Neural cell (in vitro differentiated cells): Measurements from ENCODE around the gene SKI. TPM values are rescaled to one million over a fixed set of nuclear protein-coding genes. Genes with fewer than 3 reads are reported as not detected.

Experiments used
- H2AFZ ChIP-seq: fragments of 200-600, 300-800 bp; sonication (generic), shearing (Covaris generic); 2 replicates; pipeline ENCODE4 v1.6.0; 2014; ENCODE audit warnings: low read depth, mild to moderate bottlenecking, antibody characterized with exemption, low read length, moderate library complexity
- H3F3A ChIP-seq: fragments of 200-600 bp; shearing (Covaris generic); 2 replicates; pipeline ENCODE4 v1.6.1; 2016; ENCODE audit warnings: mild to moderate bottlenecking, moderate library complexity, mixed read lengths, antibody characterized with exemption, low read length; ENCODE audit not compliant: insufficient read depth, poor library complexity, severe bottlenecking
- H3K27ac ChIP-seq: fragments of 200-600, 300-800 bp; sonication (generic), shearing (Covaris generic); 2 replicates; pipeline ENCODE4 v1.5.1; 2014; ENCODE audit warnings: mild to moderate bottlenecking, low read length, moderate library complexity
- H3K27me3 ChIP-seq: fragments of 300-800, 200-600 bp; sonication (generic), shearing (Covaris generic); 2 replicates; pipeline ENCODE4 v1.6.0; 2014; ENCODE audit warnings: mild to moderate bottlenecking, low read depth, low read length, moderate library complexity; ENCODE audit not compliant: insufficient read depth
- H3K36me3 ChIP-seq: fragments of 300-800, 200-600 bp; sonication (generic), shearing (Covaris generic); 2 replicates; pipeline ENCODE4 v1.5.1; 2014; ENCODE audit warnings: mild to moderate bottlenecking, antibody characterized with exemption, low read length, moderate library complexity; ENCODE audit not compliant: insufficient read depth
- H3K4me2 ChIP-seq: fragments of 300-800, 200-600 bp; sonication (generic), shearing (Covaris generic); 2 replicates; pipeline ENCODE4 v1.6.0; 2014; ENCODE audit warnings: mild to moderate bottlenecking, low read length
- H3K4me3 ChIP-seq: fragments of 300-800, 200-600 bp; sonication (generic), shearing (Covaris generic); 2 replicates; pipeline ENCODE4 v1.5.1; 2014; ENCODE audit warnings: mild to moderate bottlenecking, low read length, moderate library complexity
- H3K79me2 ChIP-seq: fragments of 200-600 bp; shearing (Covaris generic); replicated peaks from 2 replicates; pipeline ENCODE4 v1.6.0; 2014; ENCODE audit warnings: mild to moderate bottlenecking, low read length, moderate library complexity; ENCODE audit not compliant: insufficient read depth
- H3K9ac ChIP-seq: fragments of 300-800, 200-600 bp; sonication (generic), shearing (Covaris generic); 2 replicates; pipeline ENCODE4 v1.6.1; 2016; ENCODE audit warnings: mild to moderate bottlenecking, low read length, mixed read lengths
- H3K9me2 ChIP-seq: fragments of 200-600 bp; shearing (Covaris generic); 2 replicates; pipeline ENCODE4 v1.6.1; 2016; ENCODE audit warnings: mild to moderate bottlenecking, low read length, mixed read lengths; ENCODE audit not compliant: insufficient read depth
- H3K9me3 ChIP-seq: fragments of 200-600, 300-800 bp; sonication (generic), shearing (Covaris generic); 2 replicates; pipeline ENCODE4 v1.6.1; 2016; ENCODE audit warnings: mild to moderate bottlenecking, mixed run types, low read length, moderate library complexity, mixed read lengths
- H4K20me1 ChIP-seq: fragments of 200-600 bp; shearing (Covaris generic); 2 replicates; pipeline ENCODE4 v1.6.1; 2016; ENCODE audit warnings: mild to moderate bottlenecking, mixed run types; ENCODE audit not compliant: insufficient read depth
- EP300 ChIP-seq: fragments of 450-650 bp; conservative IDR thresholded peaks from 2 replicates; pipeline ENCODE4 v1.6.1; 2014; ENCODE audit warnings: antibody characterized with exemption, mild to moderate bottlenecking, moderate library complexity; ENCODE audit not compliant: poor library complexity, severe bottlenecking
- EZH2 ChIP-seq: fragments of 200-600, 300-800 bp; shearing (Covaris generic), sonication (generic); IDR thresholded peaks from 2 replicates; pipeline ENCODE4 v1.6.1; 2014; ENCODE audit warnings: antibody characterized with exemption, low read length, borderline replicate concordance, mild to moderate bottlenecking; ENCODE audit not compliant: insufficient read depth, poor library complexity, severe bottlenecking
- MXI1 ChIP-seq: fragments of 450-650 bp; conservative IDR thresholded peaks from 2 replicates; pipeline ENCODE4 v1.6.1; 2014; ENCODE audit warnings: antibody characterized with exemption, mild to moderate bottlenecking; ENCODE audit not compliant: poor library complexity, severe bottlenecking
- POLR2AphosphoS5 ChIP-seq: IDR thresholded peaks from 2 replicates; pipeline ENCODE4 v1.6.1; 2012
- RAD21 ChIP-seq: fragments of 450-650 bp; conservative IDR thresholded peaks from 2 replicates; pipeline ENCODE4 v1.6.1; 2014; ENCODE audit warnings: antibody characterized with exemption, mild to moderate bottlenecking, moderate library complexity
- REST ChIP-seq: IDR thresholded peaks from 2 replicates; pipeline ENCODE4 v1.6.1; 2012; ENCODE audit warnings: borderline replicate concordance
- SMC3 ChIP-seq: fragments of 450-650 bp; conservative IDR thresholded peaks from 2 replicates; pipeline ENCODE4 v1.6.1; 2014; ENCODE audit warnings: antibody characterized with exemption, mild to moderate bottlenecking, moderate library complexity; ENCODE audit not compliant: poor library complexity
- TAF1 ChIP-seq: IDR thresholded peaks from 2 replicates; pipeline ENCODE4 v1.6.1; 2012; ENCODE audit warnings: low read depth
- polyA plus RNA-seq: library from polyadenylated mRNA; depleted of rRNA; stranded (reverse); fragments of >200 nt; gene quantifications from 2 replicates; pipeline ENCODE4 v1.2.3, GENCODE V29; 2014
- TF ChIP-seq, protein P1 (sequence below): fragments of 450-650 bp; IDR thresholded peaks from 2 replicates; pipeline ENCODE4 v1.5.1; 2014; ENCODE audit warnings: antibody characterized with exemption, mild to moderate bottlenecking, moderate library complexity; ENCODE audit not compliant: poor library complexity, severe bottlenecking

The SKI gene
- polyA plus RNA-seq, 1 donor from 2014 or later = 4.1 TPM

DNA sequence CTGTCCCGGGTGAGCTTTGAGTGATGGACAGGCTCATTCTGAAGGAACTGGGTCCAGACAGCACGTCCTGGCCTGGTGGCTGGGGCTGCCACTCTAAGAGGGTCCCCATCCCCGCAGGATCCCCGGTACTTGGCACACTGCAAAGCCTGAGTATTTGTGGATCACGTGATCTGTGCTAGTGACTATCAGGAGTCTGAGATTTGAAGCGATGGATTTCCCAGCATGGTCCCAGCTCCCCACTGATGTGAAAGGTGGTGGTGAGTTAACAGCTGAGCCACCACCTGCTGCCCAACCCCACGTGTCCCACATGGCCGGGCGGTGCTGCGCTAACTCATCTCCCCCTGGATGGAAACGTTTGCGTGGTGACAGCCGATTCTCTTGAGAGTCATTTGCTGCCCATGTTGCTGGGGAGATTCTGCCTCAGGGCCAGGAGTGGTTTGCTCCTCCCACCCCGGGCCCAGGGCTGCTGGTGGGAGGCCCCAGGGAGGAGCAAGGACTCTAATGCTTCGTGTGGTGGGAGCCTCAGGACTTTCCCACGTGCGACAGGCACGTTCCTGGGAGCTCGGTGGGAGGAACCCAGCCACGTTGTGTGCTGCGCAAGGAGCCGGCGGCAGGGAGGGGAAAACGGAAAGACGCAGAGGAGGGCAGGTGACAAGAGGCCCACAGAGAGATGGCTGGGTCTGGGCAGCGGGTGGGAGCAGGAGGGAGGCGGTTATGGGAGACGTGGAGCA is 48.7 kb upstream of the SKI start:
- no peak for TF ChIP-seq SMC3
- no peak for TF ChIP-seq RAD21
- TF ChIP-seq POLR2AphosphoS5 = no peak
- TF ChIP-seq TAF1 = no peak
- TF ChIP-seq EP300 = no peak
- no peak for TF ChIP-seq EZH2
- TF ChIP-seq REST = no peak
- TF ChIP-seq, protein P1, sequence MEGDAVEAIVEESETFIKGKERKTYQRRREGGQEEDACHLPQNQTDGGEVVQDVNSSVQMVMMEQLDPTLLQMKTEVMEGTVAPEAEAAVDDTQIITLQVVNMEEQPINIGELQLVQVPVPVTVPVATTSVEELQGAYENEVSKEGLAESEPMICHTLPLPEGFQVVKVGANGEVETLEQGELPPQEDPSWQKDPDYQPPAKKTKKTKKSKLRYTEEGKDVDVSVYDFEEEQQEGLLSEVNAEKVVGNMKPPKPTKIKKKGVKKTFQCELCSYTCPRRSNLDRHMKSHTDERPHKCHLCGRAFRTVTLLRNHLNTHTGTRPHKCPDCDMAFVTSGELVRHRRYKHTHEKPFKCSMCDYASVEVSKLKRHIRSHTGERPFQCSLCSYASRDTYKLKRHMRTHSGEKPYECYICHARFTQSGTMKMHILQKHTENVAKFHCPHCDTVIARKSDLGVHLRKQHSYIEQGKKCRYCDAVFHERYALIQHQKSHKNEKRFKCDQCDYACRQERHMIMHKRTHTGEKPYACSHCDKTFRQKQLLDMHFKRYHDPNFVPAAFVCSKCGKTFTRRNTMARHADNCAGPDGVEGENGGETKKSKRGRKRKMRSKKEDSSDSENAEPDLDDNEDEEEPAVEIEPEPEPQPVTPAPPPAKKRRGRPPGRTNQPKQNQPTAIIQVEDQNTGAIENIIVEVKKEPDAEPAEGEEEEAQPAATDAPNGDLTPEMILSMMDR = no peak
- TF ChIP-seq MXI1 = no peak
- no peaks in the 10 kb centered on the region for H3K36me3 ChIP-seq

DNA sequence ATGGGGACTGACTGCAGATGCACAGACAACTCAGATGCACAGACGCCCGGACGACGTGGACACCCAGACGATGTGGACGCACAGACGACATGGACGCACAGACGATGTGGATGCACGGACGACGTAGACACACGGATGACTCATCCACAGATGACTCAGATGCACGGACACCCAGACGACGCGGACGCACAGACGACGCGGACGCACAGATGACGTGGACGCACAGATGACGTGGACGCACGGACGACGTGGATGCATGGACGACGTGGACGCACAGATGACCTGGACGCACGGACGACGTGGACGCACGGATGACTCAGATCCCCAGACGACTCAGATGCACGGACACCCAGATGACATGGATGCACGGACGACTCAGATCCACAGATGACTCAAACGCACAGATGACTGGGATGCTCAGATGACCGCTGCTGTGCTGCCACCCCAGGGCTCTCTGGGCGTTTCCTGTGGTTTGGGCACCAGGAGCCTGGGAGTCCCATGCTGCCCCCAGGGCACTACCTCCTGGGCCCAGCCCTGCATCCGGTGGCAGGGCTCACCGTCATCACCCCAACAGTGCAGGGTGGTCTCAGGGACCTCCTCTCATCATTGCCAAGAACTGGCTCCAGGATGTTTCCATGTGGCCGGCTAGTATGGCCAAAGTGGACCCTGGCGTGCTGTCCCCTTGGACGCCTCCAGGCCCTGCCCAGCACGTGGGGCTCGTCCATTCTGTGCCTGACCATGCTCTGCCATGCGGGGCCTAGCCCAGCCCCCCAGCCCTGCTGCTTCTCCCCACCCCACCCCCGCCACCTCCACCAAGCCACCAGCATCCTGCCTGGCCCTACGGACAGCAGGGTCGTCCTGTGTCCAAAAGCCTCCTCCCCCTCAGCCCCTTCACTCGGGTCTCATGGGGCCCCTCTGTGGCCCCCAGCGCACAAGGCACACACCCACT is 47.5 kb upstream of the SKI start:
- TF ChIP-seq TAF1 (no peak), MXI1 (no peak), REST (no peak), POLR2AphosphoS5 (no peak)
- TF ChIP-seq, protein P1 = no peak
- no peak overlapping the region for H3K9ac ChIP-seq
- no peaks in the 10 kb centered on the region for H3K9me2 ChIP-seq
- H3K27ac ChIP-seq = no peak overlapping the region
- no peaks in the 10 kb centered on the region for H3K27me3 ChIP-seq
- no peaks in the 10 kb centered on the region for H3K9me3 ChIP-seq
- H3K4me2 ChIP-seq = no peak overlapping the region
- no peaks in the 10 kb centered on the region for H3K79me2 ChIP-seq
- H3K36me3 ChIP-seq = no peaks in the 10 kb centered on the region
- no peaks in the 10 kb centered on the region for H4K20me1 ChIP-seq
- no peaks in the 10 kb centered on the region for H3F3A ChIP-seq
- no peak overlapping the region for H3K4me3 ChIP-seq
- H2AFZ ChIP-seq = no peak overlapping the region

More for the DNA sequence above, 48.7 kb upstream of the SKI start:
- no peak overlapping the region for H3K27ac ChIP-seq
- H3K9me3 ChIP-seq = no peaks in the 10 kb centered on the region
- H3K9me2 ChIP-seq = no peaks in the 10 kb centered on the region
- no peak overlapping the region for H3K9ac ChIP-seq
- H3F3A ChIP-seq = no peaks in the 10 kb centered on the region
- no peak overlapping the region for H3K4me3 ChIP-seq
- H2AFZ ChIP-seq = no peak overlapping the region
- no peak overlapping the region for H3K4me2 ChIP-seq
- no peaks in the 10 kb centered on the region for H3K79me2 ChIP-seq
- no peaks in the 10 kb centered on the region for H3K27me3 ChIP-seq
- no peaks in the 10 kb centered on the region for H4K20me1 ChIP-seq
